M059J (cell line): ENCODE measurements around the gene PRIMPOL. TPM values are rescaled to one million over a fixed set of nuclear protein-coding genes. Genes with fewer than 3 reads are reported as not detected.
A peak's percentile ranks its signal among the peaks of the same experiment; 100 is the strongest.
"Not testable (repeated sequence)": the region's sequence is repeated elsewhere in the genome, so short reads cannot be mapped to it uniquely, and the experiment has no call there.

Experiments used
- DNase-seq: peaks from one replicate; pipeline ENCODE4 v3.0.0-alpha.2; 2012; ENCODE audit warnings: low read depth
- total RNA-seq: library from RNA; depleted of rRNA; stranded (reverse); fragments of >200 nt; shearing (Covaris generic); gene quantifications from 2 replicates; pipeline ENCODE4 v1.2.3, GENCODE V29; 2014; rRNA removed

The PRIMPOL gene
- total RNA-seq, 1 experiment from 2014 or later = 16.3 TPM

DNA sequence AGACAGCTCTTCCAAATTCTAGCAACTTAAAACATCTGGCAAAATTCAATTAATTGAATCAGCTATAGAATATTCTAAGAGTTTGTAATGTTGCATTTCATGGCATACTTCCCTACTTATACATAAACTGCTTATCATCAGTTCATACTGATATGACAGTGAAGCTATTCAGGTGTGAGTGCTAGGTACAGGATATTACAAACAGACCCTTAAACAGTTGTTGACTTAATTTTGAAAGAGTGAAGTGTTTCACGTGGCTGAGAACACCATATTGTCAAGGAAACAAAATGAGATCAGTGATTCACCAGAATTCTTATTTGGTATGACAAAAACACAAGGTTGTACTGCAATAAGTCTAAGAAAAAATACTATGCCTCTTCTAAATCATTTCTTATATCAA, 56.9 kb downstream of the PRIMPOL start:
- no peak for DNase-seq

DNA sequence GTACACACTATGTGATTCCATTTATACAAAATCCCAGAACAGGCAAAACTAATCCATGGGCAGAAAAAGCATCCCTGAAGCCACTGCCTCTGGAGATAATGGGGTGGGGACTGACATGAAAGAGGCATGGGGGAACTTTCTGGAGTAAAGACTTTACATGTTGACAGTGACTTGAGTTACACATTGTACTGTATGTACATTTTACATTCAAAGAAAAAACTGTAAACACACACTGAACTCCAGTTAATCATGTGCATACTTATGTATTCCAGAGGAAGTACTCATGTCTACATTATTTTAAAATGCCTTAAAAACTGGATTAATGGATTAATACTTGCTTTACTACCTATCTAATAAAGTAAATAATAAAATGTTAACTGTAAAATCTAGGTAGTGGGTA, 62.8 kb downstream of the PRIMPOL start:
- no peak for DNase-seq

DNA sequence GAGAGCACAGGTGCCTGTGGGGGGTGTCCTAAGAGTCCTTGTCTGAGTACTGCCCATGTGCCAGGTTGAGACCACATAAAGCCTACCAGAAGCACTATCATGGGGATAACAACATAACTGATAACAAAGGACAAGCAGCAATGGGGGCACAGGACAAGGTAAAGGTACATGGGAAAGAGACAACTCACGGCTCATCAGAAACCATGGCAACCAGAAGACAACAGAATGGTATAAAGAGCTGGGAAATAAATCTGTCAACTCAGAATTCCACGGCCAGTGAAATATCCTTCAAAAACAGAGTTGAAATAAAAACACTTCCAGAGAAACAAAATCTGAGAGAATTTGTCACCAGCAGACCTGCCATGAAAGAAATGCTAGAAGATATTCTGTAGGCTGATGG, 64.3 kb downstream of the PRIMPOL start:
- no peak for DNase-seq

DNA sequence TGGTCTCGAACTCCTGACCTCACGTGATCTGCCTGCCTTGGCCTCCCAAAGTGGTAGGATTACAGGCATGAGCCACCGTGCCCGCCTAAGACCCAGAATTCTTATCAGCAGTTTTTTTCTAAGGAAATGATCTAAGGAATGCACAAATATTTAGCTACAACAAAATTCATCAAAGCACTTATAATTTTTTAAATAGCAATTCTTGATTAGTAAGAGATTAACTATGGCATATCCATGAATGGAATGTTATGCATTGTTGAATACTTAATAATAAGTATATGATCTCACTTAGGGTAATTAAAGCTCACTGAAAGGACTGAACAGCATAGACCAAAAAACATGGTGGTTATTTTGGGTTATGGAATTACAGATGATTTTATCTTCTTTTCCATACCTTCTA, 66.0 kb downstream of the PRIMPOL start:
- DNase-seq = no peak

DNA sequence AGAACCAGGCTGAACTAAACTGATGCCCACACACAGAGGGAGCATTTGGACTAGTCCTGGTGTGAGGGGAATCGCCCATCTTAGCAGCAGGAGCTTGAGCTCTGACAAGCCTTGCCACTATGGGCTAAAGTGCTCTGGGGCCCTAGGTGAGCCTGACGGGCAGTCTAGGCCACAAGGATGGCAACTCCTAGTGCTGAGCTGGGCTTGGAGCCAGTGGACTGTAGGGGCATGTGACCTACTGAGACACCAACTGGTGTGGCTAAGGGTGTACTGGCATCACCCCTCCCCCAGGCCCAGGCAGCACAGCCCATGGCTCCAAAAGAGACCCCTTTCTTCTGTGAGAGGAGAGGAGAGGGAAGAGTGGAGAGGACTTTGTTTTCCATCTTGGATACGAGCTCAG, 69.9 kb downstream of the PRIMPOL start:
- DNase-seq = no peak

DNA sequence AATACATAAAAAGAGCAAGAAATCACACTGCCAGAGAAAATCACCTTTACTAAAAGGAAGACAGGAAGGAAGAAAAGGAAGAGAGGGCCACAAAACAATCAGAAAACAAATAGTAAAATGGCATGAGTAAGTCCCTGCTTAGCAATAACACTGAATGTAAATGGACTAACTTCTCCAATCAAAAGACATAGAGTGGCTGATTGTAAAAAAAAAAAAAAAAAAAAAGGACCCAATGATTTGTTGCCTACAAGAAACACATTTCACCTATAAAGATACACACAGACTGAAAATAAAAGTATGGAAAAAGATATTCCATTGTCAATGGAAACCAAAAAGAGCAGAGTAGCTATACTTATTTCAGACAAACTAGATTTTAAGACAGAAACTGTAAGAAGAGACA, 71.7 kb downstream of the PRIMPOL start:
- DNase-seq = no peak

DNA sequence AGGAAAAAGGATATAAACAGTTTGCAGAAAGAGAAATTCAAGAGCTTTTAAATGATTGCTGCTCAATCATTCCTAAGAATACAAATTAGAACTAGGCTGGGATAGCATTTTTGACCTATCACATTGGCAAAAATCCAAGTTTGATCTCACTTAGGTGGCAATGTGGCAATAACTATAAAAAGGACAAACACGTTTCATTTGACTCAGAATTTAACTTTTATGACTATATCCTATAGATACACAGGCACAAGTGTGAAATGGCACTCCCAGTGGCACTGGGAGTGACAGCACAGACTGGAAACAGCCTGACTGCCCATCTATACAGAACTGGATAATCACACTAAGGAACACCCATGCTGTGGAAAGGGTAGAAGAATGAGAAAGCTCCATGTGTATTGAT, 73.3 kb downstream of the PRIMPOL start:
- DNase-seq = no peak

DNA sequence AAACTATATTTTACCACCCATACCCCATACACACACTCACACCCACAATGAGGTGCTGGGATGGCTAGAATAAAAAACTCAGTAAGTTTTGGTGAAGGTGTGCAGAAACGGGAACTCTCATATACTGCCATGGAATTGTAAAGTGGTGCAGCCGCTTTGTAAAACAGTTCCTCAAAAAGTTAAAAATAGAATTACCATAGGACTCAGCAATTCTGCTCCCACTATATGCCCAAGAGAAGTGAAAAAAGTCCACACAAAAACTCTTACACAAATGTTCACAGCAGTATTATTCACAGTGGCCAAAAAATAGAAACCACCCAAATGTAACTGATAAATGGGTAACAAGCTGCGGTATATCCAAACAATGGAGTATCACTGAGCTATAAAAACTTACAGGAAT, 77.9 kb downstream of the PRIMPOL start:
- DNase-seq = no peak

DNA sequence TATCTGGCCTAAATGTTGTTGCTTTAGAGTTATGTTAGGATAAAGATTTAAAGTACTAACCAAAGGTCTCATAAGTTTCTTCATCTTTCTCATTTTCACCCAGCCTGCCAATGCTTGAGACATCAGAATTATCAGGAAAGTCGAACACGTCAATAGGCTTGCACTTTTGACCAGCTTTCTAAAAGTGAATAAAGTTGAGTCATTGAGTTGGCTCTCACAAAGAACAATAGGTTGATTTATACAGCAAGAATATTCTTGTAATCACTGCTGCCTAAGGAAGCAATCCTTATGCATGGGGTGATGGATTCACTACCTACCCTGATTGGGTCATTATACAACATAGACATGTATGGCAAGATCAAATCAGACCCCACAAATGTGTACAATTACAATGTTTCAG, 79.3 kb downstream of the PRIMPOL start:
- DNase-seq = no peak

DNA sequence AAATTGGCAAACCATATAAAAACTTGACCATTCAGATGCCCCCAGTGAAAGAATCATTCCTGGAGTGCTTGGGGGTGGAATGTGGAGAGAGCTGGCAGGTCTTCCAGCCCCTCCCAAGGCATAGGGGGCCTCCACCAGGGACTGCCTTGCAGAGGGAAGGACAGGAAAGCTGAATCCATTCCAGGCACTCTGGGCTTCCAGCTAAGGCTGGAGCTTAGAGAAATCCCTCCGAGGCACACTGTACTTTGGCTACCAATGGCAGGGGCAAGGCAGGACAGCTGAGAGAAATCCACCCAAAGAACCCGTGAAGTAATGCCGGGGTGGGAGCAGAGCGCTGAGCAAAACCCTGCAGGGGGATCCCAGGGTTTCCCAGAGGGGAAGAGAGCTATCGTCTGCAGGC, 80.4 kb downstream of the PRIMPOL start:
- no peak for DNase-seq

DNA sequence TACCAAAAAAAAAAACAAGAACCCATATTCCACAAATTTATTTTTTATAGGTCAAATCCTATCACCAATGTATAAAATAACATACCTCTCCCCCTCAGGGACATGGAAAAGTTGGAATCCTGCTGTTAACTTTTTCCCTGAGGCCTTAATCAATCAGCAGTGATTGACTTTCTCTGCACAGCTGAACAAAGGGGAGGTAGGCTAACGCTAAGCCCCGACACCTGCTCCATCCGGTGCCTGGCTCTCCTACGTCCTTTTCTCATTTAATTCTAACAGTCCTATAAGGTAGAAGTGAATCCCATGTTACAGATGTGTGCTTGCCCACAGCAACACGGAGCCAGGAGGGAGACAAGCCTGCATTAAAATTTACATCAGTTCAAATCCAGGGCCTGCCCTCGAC, 81.5 kb downstream of the PRIMPOL start:
- DNase-seq = no peak

DNA sequence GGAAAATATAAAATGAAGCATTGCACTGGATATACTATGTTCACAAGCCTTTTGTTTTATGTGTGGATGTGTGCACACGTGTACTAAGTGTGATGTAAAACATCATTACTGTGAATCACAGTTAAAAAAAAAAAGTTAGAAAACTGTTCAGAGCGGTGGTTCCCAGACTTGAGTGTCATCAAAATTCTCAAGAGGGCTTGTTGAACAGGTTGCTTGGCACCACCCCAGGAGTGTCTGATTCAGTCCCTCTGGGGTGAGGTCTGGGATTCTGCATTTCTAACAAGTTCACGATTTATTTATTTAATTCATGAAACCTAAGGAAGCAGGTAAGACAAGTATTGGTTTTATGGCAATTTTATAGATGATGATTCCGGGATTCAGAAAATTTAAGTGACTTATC, 82.6 kb downstream of the PRIMPOL start:
- DNase-seq = peak; percentile 36

DNA sequence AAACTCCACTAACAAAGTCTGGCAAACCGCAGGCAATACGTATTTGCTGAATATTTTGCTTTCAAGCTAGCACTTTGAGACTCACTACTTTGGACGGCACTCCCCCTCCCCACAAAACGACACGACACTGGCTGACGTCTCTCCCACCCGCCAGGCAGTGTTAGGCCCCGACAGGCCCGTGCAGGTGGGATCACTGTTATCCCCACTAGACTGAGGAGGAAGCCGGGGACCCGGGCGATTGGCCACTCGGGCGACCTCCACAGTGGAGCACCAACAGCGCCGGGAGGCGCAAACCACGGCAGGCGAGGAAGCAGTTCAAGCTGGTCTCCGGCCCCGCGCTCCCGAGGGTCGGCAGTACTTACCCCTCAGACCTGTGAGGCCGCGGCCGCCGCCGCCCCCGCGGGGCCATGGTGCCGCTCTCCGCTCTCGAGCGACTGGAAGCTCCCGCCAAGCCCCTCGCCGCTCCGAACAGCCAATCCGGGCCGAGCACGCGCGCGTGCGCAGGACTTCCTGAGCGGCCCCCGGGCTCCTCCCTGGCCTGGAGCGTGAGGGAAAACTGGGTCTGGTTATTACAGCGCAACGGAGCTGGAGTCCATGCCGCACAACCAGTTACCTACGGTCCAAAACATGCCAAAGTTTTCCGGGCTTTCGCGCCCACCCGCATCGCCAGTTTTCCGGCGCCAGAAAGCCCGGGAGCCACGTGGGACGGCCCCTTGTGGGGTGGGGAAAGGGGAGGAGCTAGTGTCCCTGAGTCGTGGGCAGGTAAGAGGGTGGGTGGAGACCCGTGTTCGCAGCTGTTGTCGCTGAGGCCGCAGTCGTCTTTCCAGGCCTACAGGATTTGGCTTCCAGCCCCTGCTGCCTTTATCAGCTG, 84.4 kb downstream of the PRIMPOL start, which contains the start of gene CENPU:
Gene CENPU (minus strand): TSS at position 443 of the 871 bp plus-strand sequence. CDS start 34 bp downstream, at position 409.
- peak; percentile 95 for DNase-seq

DNA sequence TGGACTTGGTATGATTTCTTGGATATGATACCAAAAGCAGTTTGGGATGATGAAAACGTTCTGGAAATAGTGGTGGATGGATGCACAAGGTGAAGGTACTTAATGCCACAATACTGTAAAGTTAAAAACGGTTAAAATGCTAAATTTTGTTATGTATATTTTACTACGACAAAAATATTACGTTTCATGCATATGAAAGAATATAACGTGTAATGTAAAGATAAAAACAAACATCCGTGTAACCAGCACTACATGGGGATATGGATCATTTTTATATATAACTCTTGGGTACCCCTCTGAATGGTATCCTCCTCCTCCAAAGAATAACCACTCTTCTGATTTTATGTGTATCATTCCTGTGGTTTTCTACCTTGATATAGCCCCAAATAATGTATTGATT, 85.2 kb downstream of the PRIMPOL start:
- no peak for DNase-seq

DNA sequence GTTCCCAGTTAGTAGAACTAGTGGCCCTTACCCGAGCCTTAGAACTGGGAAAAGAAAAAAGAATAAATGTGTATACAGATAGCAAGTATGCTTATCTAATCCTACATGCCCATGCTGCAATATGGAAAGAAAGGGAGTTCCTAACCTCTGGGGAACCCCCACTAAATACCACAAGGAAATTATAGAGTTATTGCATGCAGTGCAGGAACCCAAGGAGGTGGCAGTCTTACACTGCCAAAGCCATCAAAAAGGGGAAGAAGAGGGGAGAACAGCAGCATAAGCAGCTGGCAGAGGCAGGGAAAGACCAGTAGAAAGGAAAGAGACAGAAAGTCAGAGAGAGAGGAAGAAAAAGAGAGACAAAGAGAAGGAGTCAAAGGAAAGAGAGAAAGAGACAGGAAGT, 90.0 kb downstream of the PRIMPOL start:
- DNase-seq = not testable (repeated sequence)

DNA sequence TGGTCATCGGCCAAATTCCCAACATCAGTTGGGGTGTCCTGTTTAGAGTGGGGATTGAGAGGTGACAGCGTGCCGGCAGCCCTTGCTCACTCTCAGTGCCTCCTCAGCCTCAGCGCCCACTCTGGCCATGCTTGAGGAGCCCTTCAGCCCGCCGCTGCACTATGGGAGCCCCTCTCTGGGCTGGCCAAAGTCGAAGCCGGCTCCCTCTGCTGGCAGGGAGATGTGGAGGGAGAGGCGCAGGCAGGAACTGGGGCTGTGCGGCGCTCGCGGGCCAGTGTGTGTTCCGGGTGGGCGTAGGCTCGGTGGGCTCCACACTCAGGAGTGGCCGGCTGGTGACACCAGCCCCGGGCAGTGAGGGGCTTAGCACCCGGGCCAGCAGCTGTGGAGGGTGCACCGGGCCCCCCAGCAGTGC, 91.4 kb downstream of the PRIMPOL start:
- no peak for DNase-seq

DNA sequence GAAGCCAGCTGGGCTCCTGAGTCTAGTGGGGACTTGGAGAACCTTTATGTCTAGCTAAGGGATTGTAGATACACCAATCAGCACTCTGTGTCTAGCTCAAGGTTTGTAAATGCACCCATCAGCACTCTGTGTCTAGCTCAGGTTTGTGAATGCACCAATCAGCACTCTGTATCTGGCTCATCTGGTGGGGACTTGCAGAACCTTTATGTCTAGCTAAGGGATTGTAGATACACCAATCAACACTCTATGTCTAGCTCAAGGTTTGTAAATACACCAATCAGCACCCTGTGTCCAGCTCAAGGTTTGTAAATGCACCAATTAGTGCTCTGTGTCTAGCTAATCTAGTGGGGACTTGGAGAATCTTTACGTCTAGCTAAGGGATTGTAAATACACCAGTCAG, 92.1 kb downstream of the PRIMPOL start:
- not testable (repeated sequence) for DNase-seq

DNA sequence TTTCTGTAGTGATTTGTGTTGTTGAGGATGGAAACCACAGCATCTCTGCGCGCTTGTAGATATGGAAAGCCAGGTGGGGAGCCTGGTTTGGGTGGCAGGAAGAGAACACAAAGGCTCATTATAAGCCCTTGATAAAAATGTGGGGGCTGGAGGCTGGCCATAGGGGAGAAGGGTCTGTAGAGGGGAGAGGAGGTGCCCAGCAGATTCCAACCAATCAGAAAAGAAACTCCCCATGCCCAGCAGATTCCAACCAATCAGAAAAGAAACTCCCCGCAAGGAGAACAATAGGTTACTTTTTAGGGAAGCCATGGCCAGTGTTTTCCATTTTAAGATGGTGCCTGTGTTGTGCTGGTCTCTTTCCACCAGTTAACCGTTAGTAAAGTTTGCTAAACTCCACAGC, 94.1 kb downstream of the PRIMPOL start:
- no peak for DNase-seq

DNA sequence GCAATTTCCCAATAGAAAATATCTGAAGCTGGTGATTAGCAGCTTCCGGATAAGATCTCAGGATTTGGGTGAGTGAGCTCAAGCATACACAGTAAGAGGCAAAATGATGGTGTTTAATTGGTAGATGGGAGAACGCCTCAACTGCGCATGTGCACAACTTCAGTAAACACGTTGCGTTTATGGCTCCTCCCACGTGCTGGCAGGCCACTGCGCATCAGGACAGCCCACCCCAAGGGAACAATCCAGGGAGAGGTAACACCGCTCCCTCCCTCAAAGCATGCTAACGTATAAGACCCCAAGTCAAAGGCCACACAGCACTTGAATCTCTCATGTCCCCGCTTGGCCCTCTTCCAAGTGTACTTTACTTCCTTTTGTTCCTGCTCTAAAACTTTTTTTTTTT, 94.7 kb downstream of the PRIMPOL start:
- DNase-seq = no peak

Other genes with a start within 250 kb of the PRIMPOL start
- gene IRF2, start 175.2 kb upstream of the PRIMPOL start, total RNA-seq = 40.1 and 40.6 TPM in 2 replicates
- gene CASP3, start 291 bp upstream of the PRIMPOL start, total RNA-seq = 29.0 and 37.9 TPM in 2 replicates
- 64.1 and 83.3 TPM in 2 replicates for gene CENPU, start 84.4 kb downstream of the PRIMPOL start, total RNA-seq
- gene ACSL1, start 176.2 kb downstream of the PRIMPOL start, total RNA-seq = 7.5 and 11.1 TPM in 2 replicates